CD14-positive monocyte (primary cell): Measurements from ENCODE around the gene RSRP1. TPM values are rescaled to one million over a fixed set of nuclear protein-coding genes. Genes with fewer than 3 reads are reported as not detected.

ENCODE experiments used
- DNase-seq, 3 donors: peaks; one replicate each; pipeline ENCODE4 v3.0.0-alpha.2; 2011 to 2022
- H2AFZ ChIP-seq: 2 replicates; pipeline ENCODE4 v1.6.0; 2012; ENCODE audit warnings: mild to moderate bottlenecking, low read depth, low read length, inconsistent platforms; ENCODE audit not compliant: insufficient read depth, poor library complexity, severe bottlenecking
- H3K27ac ChIP-seq, 2 donors: 1 replicate in 1 of 2; 2 replicates in 1 of 2; pipeline ENCODE4 v1.5.1; 2012 to 2013; ENCODE audit warnings: low read length in 2 of 2, control low read depth in 1 of 2, inconsistent platforms in 1 of 2, low read depth in 1 of 2, mild to moderate bottlenecking in 1 of 2
- H3K27me3 ChIP-seq, 2 donors: one replicate each; pipeline versions ENCODE4 v1.6.0 to v1.6.1; 2011 to 2013; ENCODE audit warnings: low read length in 2 of 2; ENCODE audit not compliant: control insufficient read depth in 2 of 2, insufficient read depth in 2 of 2
- H3K36me3 ChIP-seq, 2 donors: replicated peaks in 1 of 2; 1 replicate in 1 of 2; 2 replicates in 1 of 2; pipeline versions ENCODE4 v1.5.1 to v1.6.1; 2012 to 2013; ENCODE audit warnings: low read length in 2 of 2, control low read depth in 1 of 2, inconsistent platforms in 1 of 2, mild to moderate bottlenecking in 1 of 2; ENCODE audit not compliant: insufficient read depth in 2 of 2, control insufficient read depth in 1 of 2
- H3K4me1 ChIP-seq, 2 donors: 1 replicate in 1 of 2; 2 replicates in 1 of 2; pipeline versions ENCODE4 v1.5.1 to v1.6.1; 2012 to 2013; ENCODE audit warnings: low read length in 2 of 2, control low read depth in 1 of 2, inconsistent platforms in 1 of 2, mild to moderate bottlenecking in 1 of 2, moderate library complexity in 1 of 2; ENCODE audit not compliant: insufficient read depth in 2 of 2, control insufficient read depth in 1 of 2
- H3K4me2 ChIP-seq: replicated peaks from 2 replicates; pipeline ENCODE3; 2012; ENCODE audit warnings: low read length, moderate library complexity, mild to moderate bottlenecking; ENCODE audit not compliant: poor library complexity, severe bottlenecking; ENCODE audit errors: extremely low read depth
- H3K4me3 ChIP-seq, 3 experiments: fragments of 200-600 bp in 1 of 3; sonication (generic) in 1 of 3; replicated peaks in 1 of 3; 1 replicate in 2 of 3; 2 replicates in 1 of 3; pipeline ENCODE4 v1.5.1; 2011 to 2013; ENCODE audit warnings: low read length in 3 of 3, mild to moderate bottlenecking in 3 of 3, control low read depth in 2 of 3, low read depth in 2 of 3, inconsistent platforms in 1 of 3, moderate library complexity in 1 of 3
- H3K79me2 ChIP-seq: 2 replicates; pipeline ENCODE4 v1.6.0; 2012; ENCODE audit warnings: mild to moderate bottlenecking, control low read depth, inconsistent platforms, low read length, moderate library complexity; ENCODE audit not compliant: insufficient read depth
- H3K9ac ChIP-seq: 2 replicates; pipeline ENCODE4 v1.6.0; 2017; ENCODE audit warnings: low read length, mild to moderate bottlenecking; ENCODE audit not compliant: insufficient read depth, poor library complexity, severe bottlenecking
- H3K9me3 ChIP-seq, 2 donors: replicated peaks in 1 of 2; 1 replicate in 1 of 2; 2 replicates in 1 of 2; pipeline versions ENCODE4 v1.5.1 to v1.6.1; 2012 to 2013; ENCODE audit warnings: low read length in 2 of 2, control low read depth in 1 of 2; ENCODE audit not compliant: control insufficient read depth in 1 of 2, insufficient read depth in 1 of 2
- H4K20me1 ChIP-seq: 2 replicates; pipeline ENCODE4 v1.6.0; 2012; ENCODE audit warnings: mild to moderate bottlenecking, low read length, control low read depth, moderate library complexity; ENCODE audit not compliant: insufficient read depth
- H3K27ac Mint-ChIP-seq, 7 donors: one replicate each; pipeline ENCODE4 v1.8.0; 2020; ENCODE audit warnings: mild to moderate bottlenecking in 7 of 7, mixed read lengths in 7 of 7, moderate library complexity in 6 of 7, inconsistent platforms in 2 of 7
- H3K27me3 Mint-ChIP-seq, 3 donors: one replicate each; pipeline ENCODE4 v1.8.0; 2021 to 2022; ENCODE audit warnings: low read depth in 3 of 3, mild to moderate bottlenecking in 3 of 3, mixed read lengths in 3 of 3, moderate library complexity in 3 of 3, inconsistent platforms in 1 of 3
- H3K36me3 Mint-ChIP-seq, 2 donors: one replicate each; pipeline ENCODE4 v1.8.0; 2020; ENCODE audit warnings: mixed read lengths in 2 of 2, inconsistent platforms in 1 of 2, mild to moderate bottlenecking in 1 of 2
- H3K4me1 Mint-ChIP-seq: one replicate; pipeline ENCODE4 v1.8.0; 2020; ENCODE audit warnings: mild to moderate bottlenecking, mixed read lengths
- H3K4me3 Mint-ChIP-seq, 2 donors: one replicate each; pipeline ENCODE4 v1.8.0; 2020; ENCODE audit warnings: mild to moderate bottlenecking in 2 of 2, mixed read lengths in 2 of 2, moderate library complexity in 1 of 2
- H3K9me3 Mint-ChIP-seq, 7 donors: one replicate each; pipeline ENCODE4 v1.8.0; 2020 to 2022; ENCODE audit warnings: mixed read lengths in 7 of 7, mild to moderate bottlenecking in 6 of 7, moderate library complexity in 6 of 7, inconsistent platforms in 2 of 7
- CTCF ChIP-seq: fragments of 200-600 bp; IDR thresholded peaks from one replicate; pipeline ENCODE4 v1.8.0; 2022; ENCODE audit warnings: antibody characterized with exemption, mild to moderate bottlenecking
- WGBS: methylation state at CpG from one replicate; pipeline ENCODE4 v1.1.5; 2013; ENCODE audit warnings: missing lambda C conversion rate; ENCODE audit not compliant: insufficient coverage; 5-methylcytosine and 5-hydroxymethylcytosine counted together
- intact Hi-C, 2 donors: fragments of 100-400 bp; cut with micrococcal nuclease; formaldehyde crosslinking; loops; one replicate each; pipeline versions ENCODE4 v1.15.0 to v1.15.1; 2023
- polyA plus RNA-seq, 3 donors: library from polyadenylated mRNA; depleted of rRNA in 1 of 3; unstranded in 2 of 3; stranded (reverse) in 1 of 3; fragments of 300-500 nt in 2 of 3; fragments of >200 nt in 1 of 3; fragmentation: Illumina TruSeq in 2 of 3; gene quantifications; 1 replicate in 2 of 3; 2 replicates in 1 of 3; pipeline ENCODE4 v1.2.3, GENCODE V29; 2012 to 2021

The RSRP1 gene
- polyA plus RNA-seq, 3 donors = 23.6 to 272 (median 30.2) TPM

- intact Hi-C loops = no loop called here
- peaks cover 25 to 29% of the 10 kb centered on the region in 2 donors for H3K36me3 Mint-ChIP-seq
- peaks cover 0 to 4% (median 3%) of the 10 kb centered on the region in 3 donors for H3K27me3 Mint-ChIP-seq
- H3K27ac ChIP-seq = no peak overlapping the region
- no peaks in the 10 kb centered on the region for H3K9me3 ChIP-seq
- H3K79me2 ChIP-seq = no peaks in the 10 kb centered on the region
- H3K4me3 ChIP-seq = no peak overlapping the region
- TF ChIP-seq CTCF = no peak
- no peak overlapping the region for H3K4me2 ChIP-seq
- H4K20me1 ChIP-seq = peaks cover 10% of the 10 kb centered on the region
- DNase-seq = no peak
- WGBS = 70% methylated on average over 3 of the region's 3 CpGs
- H3K27me3 ChIP-seq = no peaks in the 10 kb centered on the region
- peaks cover 19 to 32% of the 10 kb centered on the region in 2 donors for H3K36me3 ChIP-seq
- H3K9ac ChIP-seq = no peak overlapping the region
- H3K4me1 Mint-ChIP-seq = peaks cover 12% of the 10 kb centered on the region
- no peak overlapping the region for H3K27ac Mint-ChIP-seq
- H2AFZ ChIP-seq = no peak overlapping the region
- H3K4me3 Mint-ChIP-seq = no peak overlapping the region
- H3K4me1 ChIP-seq = peaks cover 0 to 4% of the 10 kb centered on the region in 2 donors
- no peaks in the 10 kb centered on the region for H3K9me3 Mint-ChIP-seq
Observed at GRCh38 chr1:25217015-25217414, 30.2 kb downstream of the RSRP1 start.

- Histone ChIP-seq H4K20me1 (peaks cover under 1% of the 10 kb centered on the region), H3K36me3 (peaks cover 10 to 23% of the 10 kb centered on the region in 2 donors), H3K9me3 (no peaks in the 10 kb centered on the region), H3K27me3 (no peaks in the 10 kb centered on the region), H3K4me2 (no peak overlapping the region), H3K4me3 (no peak overlapping the region), H3K9ac (no peak overlapping the region), H3K27ac (no peak overlapping the region), H3K4me1 (peaks cover 0 to 4% of the 10 kb centered on the region in 2 donors), H2AFZ (no peak overlapping the region), H3K79me2 (no peaks in the 10 kb centered on the region)
- TF ChIP-seq CTCF = no peak
- intact Hi-C loops = no loop called here
- peak in 1 of 3 donors; percentile 15 for DNase-seq
- H3K27ac Mint-ChIP-seq = no peak overlapping the region
- peaks cover 17 to 20% of the 10 kb centered on the region in 2 donors for H3K36me3 Mint-ChIP-seq
- H3K9me3 Mint-ChIP-seq = no peaks in the 10 kb centered on the region
- 0% methylated on average over 1 of the region's 4 CpGs for WGBS
- no peak overlapping the region for H3K4me3 Mint-ChIP-seq
- H3K27me3 Mint-ChIP-seq = peaks cover 1 to 6% (median 4%) of the 10 kb centered on the region in 3 donors
- peaks cover 12% of the 10 kb centered on the region for H3K4me1 Mint-ChIP-seq
Observed at GRCh38 chr1:25216123-25216522, 31.1 kb downstream of the RSRP1 start.
